Kidney epithelial cell (primary cell): Measurements from ENCODE around the gene GGT1. TPM values are rescaled to one million over a fixed set of nuclear protein-coding genes. Genes with fewer than 3 reads are reported as not detected.

ENCODE experiments used
- DNase-seq: peaks from one replicate; pipeline ENCODE4 v3.0.0-alpha.2; 2010; ENCODE audit warnings: low read depth
- H3K27me3 ChIP-seq: 2 replicates; pipeline ENCODE4 v1.6.0; 2011; ENCODE audit warnings: low read length; ENCODE audit not compliant: control insufficient read depth, insufficient read depth
- H3K36me3 ChIP-seq: 2 replicates; pipeline ENCODE4 v1.5.1; 2011; ENCODE audit warnings: low read length; ENCODE audit not compliant: control insufficient read depth, insufficient read depth
- H3K4me3 ChIP-seq: 2 replicates; pipeline ENCODE4 v1.5.1; 2011; ENCODE audit warnings: low read depth, mild to moderate bottlenecking, control low read depth, low read length
- CTCF ChIP-seq: IDR thresholded peaks from 2 replicates; pipeline ENCODE4 v1.5.1; 2011; ENCODE audit warnings: mild to moderate bottlenecking, moderate library complexity, low read length, control low read depth, inconsistent platforms; ENCODE audit not compliant: insufficient read depth, poor library complexity, severe bottlenecking
- total RNA-seq: library from RNA; depleted of rRNA; stranded (reverse); fragments of >200 nt; gene quantifications from 2 replicates; pipeline ENCODE4 v1.2.3, GENCODE V29; 2015

GGT1 gene
- total RNA-seq, 1 donor from 2014 or later = 22.8 TPM

- no peaks in the 10 kb centered on the region for H3K36me3 ChIP-seq
- no peak for TF ChIP-seq CTCF
- H3K27me3 ChIP-seq = no peaks in the 10 kb centered on the region
- DNase-seq = no peak
- no peak overlapping the region for H3K4me3 ChIP-seq
These were observed 26.2 kb upstream of the GGT1 start for GRCh38 chr22:24576778-24577177.

- Histone ChIP-seq H3K4me3 (no peak overlapping the region), H3K27me3 (no peaks in the 10 kb centered on the region), H3K36me3 (no peaks in the 10 kb centered on the region)
- TF ChIP-seq CTCF = no peak
- no peak for DNase-seq
These were observed 24.4 kb upstream of the GGT1 start for GRCh38 chr22:24578355-24579257.

DNA sequence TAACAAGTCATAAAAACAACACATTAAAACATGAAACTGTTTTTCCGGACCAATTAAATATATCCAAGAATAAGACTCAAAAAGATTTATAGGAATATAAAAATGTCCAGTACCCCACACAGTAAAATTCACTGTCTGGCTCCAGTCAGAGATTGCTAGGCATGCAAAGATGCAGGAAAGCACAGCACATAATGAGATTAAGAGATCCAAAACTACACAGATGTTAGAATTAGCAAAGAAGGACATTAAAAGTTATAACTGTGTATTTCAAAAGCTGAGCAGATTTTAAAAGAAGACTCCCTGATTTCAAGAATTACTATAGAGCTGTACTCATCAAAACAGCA, 23.8 kb upstream of the GGT1 start:
- DNase-seq = no peak
- Histone ChIP-seq H3K27me3 (no peaks in the 10 kb centered on the region), H3K4me3 (no peak overlapping the region), H3K36me3 (no peaks in the 10 kb centered on the region)
- TF ChIP-seq CTCF = no peak

- no peaks in the 10 kb centered on the region for H3K36me3 ChIP-seq
- no peak for DNase-seq
- no peaks in the 10 kb centered on the region for H3K27me3 ChIP-seq
- TF ChIP-seq CTCF = no peak
- H3K4me3 ChIP-seq = no peak overlapping the region
These were observed 22.7 kb upstream of the GGT1 start for GRCh38 chr22:24580276-24580675.

- H3K36me3 ChIP-seq = no peaks in the 10 kb centered on the region
- no peak for DNase-seq
- TF ChIP-seq CTCF = no peak
These were observed 20.8 kb upstream of the GGT1 start for GRCh38 chr22:24582056-24582814.

More at GRCh38 chr22:24582056-24582814, 20.8 kb upstream of the GGT1 start:
- Histone ChIP-seq H3K27me3 (no peaks in the 10 kb centered on the region), H3K4me3 (no peak overlapping the region)
